Natural killer cell (primary cell): ENCODE data around the gene IPO11. TPM values are rescaled to one million over a fixed set of nuclear protein-coding genes. Genes with fewer than 3 reads are reported as not detected.
A peak's percentile ranks its signal among the peaks of the same experiment; 100 is the strongest.

Experiments
- ATAC-seq, 3 donors: fragments of 150-1000 bp in 2 of 3; fragments of 200-7000 bp in 1 of 3; cut with Tn5 transposase; 1 replicate in 1 of 3; 2 replicates in 2 of 3; pipeline ENCODE4 v1.10.0; 2021; ENCODE audit warnings: mild to moderate bottlenecking in 2 of 3, moderate library complexity in 2 of 3
- DNase-seq, 2 donors: peaks; one replicate each; pipeline versions ENCODE4 v3.0.0 to v3.0.0-alpha.2; 2013 to 2021; ENCODE audit warnings: mixed read lengths in 1 of 2
- H3K27ac ChIP-seq: one replicate; pipeline ENCODE4 v1.5.1; 2013; ENCODE audit warnings: mild to moderate bottlenecking, low read length
- H3K27me3 ChIP-seq: one replicate; pipeline ENCODE4 v1.6.1; 2013; ENCODE audit warnings: low read length; ENCODE audit not compliant: control insufficient read depth, insufficient read depth
- H3K36me3 ChIP-seq: one replicate; pipeline ENCODE4 v1.6.1; 2013; ENCODE audit warnings: low read length; ENCODE audit not compliant: control insufficient read depth, insufficient read depth
- H3K4me1 ChIP-seq: one replicate; pipeline ENCODE4 v1.6.1; 2013; ENCODE audit warnings: low read length; ENCODE audit not compliant: control insufficient read depth, insufficient read depth
- H3K4me3 ChIP-seq: one replicate; pipeline ENCODE4 v1.5.1; 2013; ENCODE audit warnings: low read length
- H3K9me3 ChIP-seq: one replicate; pipeline ENCODE4 v1.6.1; 2013; ENCODE audit warnings: low read length; ENCODE audit not compliant: control insufficient read depth, insufficient read depth
- H3K27ac Mint-ChIP-seq, 2 donors: one replicate each; pipeline ENCODE4 v1.8.0; 2022; ENCODE audit warnings: mild to moderate bottlenecking in 2 of 2, mixed read lengths in 2 of 2, moderate library complexity in 1 of 2
- H3K27me3 Mint-ChIP-seq, 2 donors: one replicate each; pipeline ENCODE4 v1.8.0; 2022; ENCODE audit warnings: low read depth in 2 of 2, mixed read lengths in 2 of 2
- H3K36me3 Mint-ChIP-seq: one replicate; pipeline ENCODE4 v1.8.0; 2022; ENCODE audit warnings: mixed read lengths
- H3K4me1 Mint-ChIP-seq, 2 donors: one replicate each; pipeline ENCODE4 v1.8.0; 2022; ENCODE audit warnings: mixed read lengths in 2 of 2
- H3K4me3 Mint-ChIP-seq: one replicate; pipeline ENCODE4 v1.8.0; 2022; ENCODE audit warnings: mild to moderate bottlenecking, moderate library complexity, mixed read lengths
- H3K9me3 Mint-ChIP-seq, 2 donors: one replicate each; pipeline ENCODE4 v1.8.0; 2022; ENCODE audit warnings: mixed read lengths in 2 of 2
- WGBS: methylation state at CpG from one replicate; pipeline ENCODE4 v1.1.7; 2013; ENCODE audit warnings: missing lambda C conversion rate; ENCODE audit not compliant: insufficient coverage; 5-methylcytosine and 5-hydroxymethylcytosine counted together
- intact Hi-C: fragments of 100-400 bp; cut with micrococcal nuclease; formaldehyde crosslinking; loops from one replicate; pipeline ENCODE4 v1.14.2; 2022
- total RNA-seq, 4 donors: library from RNA; stranded (reverse); fragments of 120-200 nt in 1 of 4; gene quantifications; one replicate each; pipeline versions ENCODE4 v1.2.3 to v1.2.4, GENCODE V29; 2013 to 2022
- TF ChIP-seq, protein P1 (sequence below): fragments of 200-600 bp; IDR thresholded peaks from one replicate; pipeline ENCODE4 v1.8.0; 2022; ENCODE audit warnings: antibody characterized with exemption

Gene IPO11
- total RNA-seq, 3 donors from 2014 or later (not counting 1 experiment from before 2014, with no cell fraction given): 16.6 to 31.4 (median 30.7) TPM

DNA sequence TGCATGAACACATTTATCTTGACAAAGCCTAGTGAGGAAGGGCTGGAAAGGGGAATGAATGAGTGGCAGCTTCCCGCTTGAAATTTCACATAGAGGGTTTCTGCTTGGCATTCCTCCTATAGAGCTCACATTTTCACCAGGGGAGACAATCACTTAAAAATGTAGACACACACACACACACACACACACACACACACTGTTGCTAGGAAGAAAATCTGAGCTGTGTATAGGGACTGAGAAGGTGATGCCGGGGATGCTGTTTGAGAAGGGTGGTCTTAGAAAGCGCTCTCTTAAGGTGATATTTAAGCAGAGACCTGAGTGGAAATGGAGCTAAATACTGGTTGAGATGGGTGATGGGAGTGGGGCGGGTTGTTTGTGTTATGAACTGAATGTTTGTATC lies 236.5 kb downstream of the IPO11 start:
- Histone ChIP-seq H3K4me1 (no peaks in the 10 kb centered on the region), H3K27me3 (no peaks in the 10 kb centered on the region), H3K27ac (no peak overlapping the region), H3K36me3 (no peaks in the 10 kb centered on the region), H3K9me3 (no peaks in the 10 kb centered on the region), H3K4me3 (no peak overlapping the region)
- Mint-ChIP-seq H3K36me3 (no peaks in the 10 kb centered on the region), H3K27me3 (peaks cover 0 to 3% of the 10 kb centered on the region in 2 donors), H3K4me3 (no peak overlapping the region), H3K4me1 (peaks cover 9 to 14% of the 10 kb centered on the region in 2 donors), H3K9me3 (peaks cover 0 to 2% of the 10 kb centered on the region in 2 donors), H3K27ac (no peak overlapping the region)
- no peak for ATAC-seq
- intact Hi-C loops: no loop called here
- TF ChIP-seq, protein P1, sequence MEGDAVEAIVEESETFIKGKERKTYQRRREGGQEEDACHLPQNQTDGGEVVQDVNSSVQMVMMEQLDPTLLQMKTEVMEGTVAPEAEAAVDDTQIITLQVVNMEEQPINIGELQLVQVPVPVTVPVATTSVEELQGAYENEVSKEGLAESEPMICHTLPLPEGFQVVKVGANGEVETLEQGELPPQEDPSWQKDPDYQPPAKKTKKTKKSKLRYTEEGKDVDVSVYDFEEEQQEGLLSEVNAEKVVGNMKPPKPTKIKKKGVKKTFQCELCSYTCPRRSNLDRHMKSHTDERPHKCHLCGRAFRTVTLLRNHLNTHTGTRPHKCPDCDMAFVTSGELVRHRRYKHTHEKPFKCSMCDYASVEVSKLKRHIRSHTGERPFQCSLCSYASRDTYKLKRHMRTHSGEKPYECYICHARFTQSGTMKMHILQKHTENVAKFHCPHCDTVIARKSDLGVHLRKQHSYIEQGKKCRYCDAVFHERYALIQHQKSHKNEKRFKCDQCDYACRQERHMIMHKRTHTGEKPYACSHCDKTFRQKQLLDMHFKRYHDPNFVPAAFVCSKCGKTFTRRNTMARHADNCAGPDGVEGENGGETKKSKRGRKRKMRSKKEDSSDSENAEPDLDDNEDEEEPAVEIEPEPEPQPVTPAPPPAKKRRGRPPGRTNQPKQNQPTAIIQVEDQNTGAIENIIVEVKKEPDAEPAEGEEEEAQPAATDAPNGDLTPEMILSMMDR: no peak
- no peak for DNase-seq
- WGBS: 97% methylated on average over 4 of the region's 4 CpGs

DNA sequence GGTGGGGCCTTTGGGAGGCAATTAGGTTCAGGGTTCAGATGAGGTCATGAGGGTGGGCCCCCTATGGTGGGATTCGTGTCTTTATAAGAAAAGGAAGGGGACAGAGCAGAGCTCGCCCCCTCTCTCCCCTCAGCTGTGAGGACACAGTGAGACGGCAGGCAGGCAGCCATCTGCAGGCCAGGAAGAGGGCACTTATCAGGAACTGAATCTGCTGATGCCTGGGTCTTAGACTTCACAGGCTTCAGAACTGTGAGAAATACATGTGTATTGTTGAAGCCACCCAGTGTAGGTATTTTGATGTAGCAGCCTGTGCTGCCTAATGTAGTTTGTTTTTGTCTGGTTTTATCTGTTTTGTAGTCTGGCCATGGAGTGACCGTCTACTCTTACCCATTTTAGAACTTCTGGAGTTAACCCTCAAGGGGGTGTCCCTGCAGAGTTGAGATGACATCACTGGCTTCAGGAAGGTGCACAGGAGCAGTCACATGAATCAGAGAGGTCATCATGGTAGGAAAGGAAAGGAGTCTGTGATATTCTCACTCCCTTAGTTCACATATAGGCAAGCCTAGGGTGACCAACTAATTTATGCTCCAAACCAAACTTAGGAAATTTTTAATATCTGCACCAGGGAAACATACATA lies 237.0 kb downstream of the IPO11 start:
- no peak overlapping the region for H3K4me3 Mint-ChIP-seq
- WGBS: 42% methylated on average over 3 of the region's 4 CpGs
- H3K4me3 ChIP-seq: no peak overlapping the region
- H3K36me3 ChIP-seq: no peaks in the 10 kb centered on the region
- H3K27me3 ChIP-seq: no peaks in the 10 kb centered on the region
- DNase-seq: no peak
- H3K4me1 ChIP-seq: no peaks in the 10 kb centered on the region
- H3K9me3 ChIP-seq: no peaks in the 10 kb centered on the region
- TF ChIP-seq, protein P1: no peak
- peaks cover 9 to 14% of the 10 kb centered on the region in 2 donors for H3K4me1 Mint-ChIP-seq
- ATAC-seq: peak in 2 of 3 donors; percentile 33 to 57
- H3K36me3 Mint-ChIP-seq: no peaks in the 10 kb centered on the region
- H3K27me3 Mint-ChIP-seq: peaks cover 0 to 4% of the 10 kb centered on the region in 2 donors
- peaks cover 0 to 2% of the 10 kb centered on the region in 2 donors for H3K9me3 Mint-ChIP-seq
- intact Hi-C loops: no loop called here
- no peak overlapping the region for H3K27ac Mint-ChIP-seq
- no peak overlapping the region for H3K27ac ChIP-seq

- no peak overlapping the region for H3K4me3 ChIP-seq
- DNase-seq (no peak), ATAC-seq (no peak)
- H3K36me3 ChIP-seq: no peaks in the 10 kb centered on the region
- no peaks in the 10 kb centered on the region for H3K4me1 ChIP-seq
- H3K9me3 ChIP-seq: no peaks in the 10 kb centered on the region
- peaks cover 0 to 2% of the 10 kb centered on the region in 2 donors for H3K9me3 Mint-ChIP-seq
- H3K27me3 Mint-ChIP-seq: peaks cover 0 to 6% of the 10 kb centered on the region in 2 donors
- peaks cover 9 to 14% of the 10 kb centered on the region in 2 donors for H3K4me1 Mint-ChIP-seq
- TF ChIP-seq, protein P1: no peak
- no peaks in the 10 kb centered on the region for H3K36me3 Mint-ChIP-seq
- H3K27ac Mint-ChIP-seq: no peak overlapping the region
- no peaks in the 10 kb centered on the region for H3K27me3 ChIP-seq
- H3K4me3 Mint-ChIP-seq: no peak overlapping the region
- 87% methylated on average over 4 of the region's 5 CpGs for WGBS
- intact Hi-C loops: no loop called here
- no peak overlapping the region for H3K27ac ChIP-seq
Measured at GRCh38 chr5:62650197-62650596, 237.6 kb downstream of the IPO11 start.

DNA sequence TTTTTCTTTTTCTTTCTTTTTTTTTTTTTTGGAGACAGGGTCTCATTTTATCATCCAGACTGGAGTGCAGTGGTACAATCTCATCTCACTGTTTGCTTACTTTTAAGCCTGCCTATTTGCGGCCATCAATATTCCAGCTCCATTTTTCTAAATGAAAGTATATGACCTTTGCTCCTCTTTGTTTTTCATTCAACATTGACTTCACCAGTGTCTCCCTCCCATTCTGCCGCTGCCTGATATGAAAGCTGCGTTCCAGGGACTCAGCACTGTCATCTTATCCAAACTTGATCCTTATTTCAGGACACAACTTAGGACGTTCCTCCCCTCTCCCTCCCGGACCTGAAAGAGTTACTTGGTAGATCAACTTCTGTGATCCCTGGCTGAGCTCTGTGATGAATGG lies 239.7 kb downstream of the IPO11 start:
- WGBS: 90% methylated on average over 5 of the region's 5 CpGs
- H3K4me1 Mint-ChIP-seq: peaks cover 9 to 14% of the 10 kb centered on the region in 2 donors
- no peak overlapping the region for H3K4me3 Mint-ChIP-seq
- ATAC-seq (no peak), DNase-seq (no peak)
- Histone ChIP-seq H3K4me3 (no peak overlapping the region), H3K36me3 (no peaks in the 10 kb centered on the region), H3K27ac (no peak overlapping the region), H3K27me3 (no peaks in the 10 kb centered on the region), H3K9me3 (no peaks in the 10 kb centered on the region), H3K4me1 (no peaks in the 10 kb centered on the region)
- TF ChIP-seq, protein P1: no peak
- intact Hi-C loops: no loop called here
- H3K27me3 Mint-ChIP-seq: peaks cover 0 to 6% of the 10 kb centered on the region in 2 donors
- peaks cover 0 to 2% of the 10 kb centered on the region in 2 donors for H3K9me3 Mint-ChIP-seq
- H3K27ac Mint-ChIP-seq: no peak overlapping the region
- H3K36me3 Mint-ChIP-seq: no peaks in the 10 kb centered on the region
